HT1080 (cell line): ENCODE measurements around the gene CEP131. TPM values are rescaled to one million over a fixed set of nuclear protein-coding genes. Genes with fewer than 3 reads are reported as not detected.
A peak's percentile ranks its signal among the peaks of the same experiment; 100 is the strongest.

Experiments used
- DNase-seq: peaks from one replicate; pipeline ENCODE4 v3.0.0-alpha.2; 2015; ENCODE audit warnings: low read depth
- total RNA-seq: library from RNA; depleted of rRNA; stranded (reverse); fragments of >200 nt; shearing (Covaris generic); gene quantifications from 2 replicates; pipeline ENCODE4 v1.2.3, GENCODE V29; 2014

Gene CEP131
- total RNA-seq, 1 experiment from 2014 or later = 10.4 TPM

GRCh38 chr17:81251709-81252301 is 29.0 kb upstream of the CEP131 start:
- DNase-seq = no peak

- DNase-seq = no peak
Observed at GRCh38 chr17:81251094-81251708, 28.4 kb upstream of the CEP131 start.

GRCh38 chr17:81250286-81251093 is 27.7 kb upstream of the CEP131 start:
- no peak for DNase-seq

- no peak for DNase-seq
Observed at GRCh38 chr17:81249223-81250040, 26.7 kb upstream of the CEP131 start.

GRCh38 chr17:81248649-81249048 is 25.9 kb upstream of the CEP131 start:
- no peak for DNase-seq

- no peak for DNase-seq
Observed at GRCh38 chr17:81247339-81247990, 24.7 kb upstream of the CEP131 start.

GRCh38 chr17:81246679-81247338 is 24.0 kb upstream of the CEP131 start:
- DNase-seq = no peak

- no peak for DNase-seq
Observed at GRCh38 chr17:81246343-81246670, 23.5 kb upstream of the CEP131 start.

- DNase-seq = no peak
Observed at GRCh38 chr17:81245665-81246342, 23.0 kb upstream of the CEP131 start.

- no peak for DNase-seq
Observed at GRCh38 chr17:81245024-81245664, 22.4 kb upstream of the CEP131 start.

- no peak for DNase-seq
Observed at GRCh38 chr17:81244358-81245023, 21.7 kb upstream of the CEP131 start.

- no peak for DNase-seq
Observed at GRCh38 chr17:81243333-81243664, 20.5 kb upstream of the CEP131 start.

- no peak for DNase-seq
Observed at GRCh38 chr17:81242421-81243332, 19.9 kb upstream of the CEP131 start.

- DNase-seq = peak; percentile 48
Observed at GRCh38 chr17:81241648-81242420, 19.1 kb upstream of the CEP131 start.

GRCh38 chr17:81241203-81241602 is 18.4 kb upstream of the CEP131 start:
- DNase-seq = no peak

- DNase-seq = no peak
Observed at GRCh38 chr17:81240761-81241160, 18.0 kb upstream of the CEP131 start.
